Retina (tissue), 1 donor: Measurements from ENCODE around the gene MPZL3.
"Not testable (repeated sequence)": the region's sequence is repeated elsewhere in the genome, so short reads cannot be mapped to it uniquely, and the experiment has no call there.

Experiments
- DNase-seq: peaks from one replicate; pipeline ENCODE4 v3.0.0-alpha.2; 2016

MPZL3 gene

DNA sequence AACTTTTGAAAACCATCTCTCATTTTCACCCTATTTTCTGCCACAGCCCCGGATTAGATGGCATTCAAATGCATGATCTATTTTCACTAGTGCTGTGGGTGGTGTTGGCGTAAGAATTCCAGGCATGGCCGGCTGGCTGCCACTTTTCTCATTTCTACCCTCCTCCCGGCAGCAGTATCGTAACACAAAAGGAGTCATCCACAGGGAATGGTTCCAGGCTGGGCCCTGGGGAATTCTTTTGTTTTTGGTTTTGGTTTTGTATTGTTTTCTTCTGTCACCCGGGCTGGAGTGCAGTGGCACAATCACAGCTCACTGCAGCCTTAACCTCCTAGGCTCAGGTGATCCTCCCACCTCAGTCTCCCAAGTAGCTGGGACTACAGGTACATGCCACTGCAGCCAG is 41.2 kb downstream of the MPZL3 start:
- no peak for DNase-seq

DNA sequence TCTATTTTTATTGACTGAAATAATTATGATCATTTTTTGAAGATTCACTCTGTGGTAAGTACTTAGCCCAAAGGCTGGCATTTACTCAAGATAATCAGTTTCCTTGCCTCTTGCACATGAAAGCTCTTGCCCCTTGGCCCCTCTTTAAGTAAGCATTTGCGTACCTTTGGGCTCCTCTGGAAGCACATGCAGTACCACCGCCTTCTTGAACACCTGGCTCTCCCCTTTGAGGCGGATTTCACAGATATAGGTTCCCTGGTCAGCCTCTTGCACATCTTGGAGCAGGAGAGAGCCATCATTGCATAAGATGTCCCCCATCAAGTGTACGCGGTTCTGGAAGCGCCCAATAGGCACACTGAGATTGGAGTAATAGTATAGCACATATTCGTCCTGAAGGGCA is 41.8 kb downstream of the MPZL3 start:
- DNase-seq: no peak

DNA sequence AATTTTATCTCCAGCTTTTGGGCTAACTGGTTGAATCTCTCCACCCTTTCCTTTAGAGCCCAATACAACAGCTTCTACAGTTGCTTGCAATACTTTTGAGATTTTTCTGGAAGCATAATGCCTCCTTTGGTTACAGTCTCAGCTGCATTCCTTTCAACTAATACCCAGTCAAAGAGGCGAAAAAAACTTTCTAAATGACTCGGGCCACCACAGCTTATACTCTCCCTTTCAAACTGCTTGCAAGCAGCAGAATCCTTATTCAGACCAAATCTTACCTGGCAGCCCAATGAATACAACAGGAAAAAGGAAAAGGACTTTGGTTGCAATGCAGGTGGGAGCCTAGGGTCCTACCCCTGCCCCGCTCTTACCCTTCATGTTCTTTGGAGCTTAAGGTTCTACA is 43.1 kb downstream of the MPZL3 start:
- DNase-seq: no peak

DNA sequence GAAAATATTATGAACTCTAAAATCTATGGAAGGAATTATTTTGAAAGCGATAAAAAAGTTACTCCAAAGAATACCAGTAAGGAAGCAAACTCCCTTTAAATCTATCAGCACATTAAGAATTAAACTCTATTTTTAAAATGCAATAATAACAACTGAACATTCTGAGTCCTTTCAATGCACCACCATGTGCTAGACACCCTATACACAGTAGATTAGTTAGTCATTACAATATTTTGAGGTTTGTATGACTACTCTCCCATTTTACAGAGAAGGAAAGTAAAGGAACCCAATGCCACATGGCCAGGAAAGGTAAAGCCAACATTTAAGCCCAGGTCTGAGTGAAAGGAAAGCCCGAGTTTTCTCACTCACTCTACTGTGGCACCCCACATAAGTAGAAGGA is 45.1 kb downstream of the MPZL3 start:
- DNase-seq: no peak

DNA sequence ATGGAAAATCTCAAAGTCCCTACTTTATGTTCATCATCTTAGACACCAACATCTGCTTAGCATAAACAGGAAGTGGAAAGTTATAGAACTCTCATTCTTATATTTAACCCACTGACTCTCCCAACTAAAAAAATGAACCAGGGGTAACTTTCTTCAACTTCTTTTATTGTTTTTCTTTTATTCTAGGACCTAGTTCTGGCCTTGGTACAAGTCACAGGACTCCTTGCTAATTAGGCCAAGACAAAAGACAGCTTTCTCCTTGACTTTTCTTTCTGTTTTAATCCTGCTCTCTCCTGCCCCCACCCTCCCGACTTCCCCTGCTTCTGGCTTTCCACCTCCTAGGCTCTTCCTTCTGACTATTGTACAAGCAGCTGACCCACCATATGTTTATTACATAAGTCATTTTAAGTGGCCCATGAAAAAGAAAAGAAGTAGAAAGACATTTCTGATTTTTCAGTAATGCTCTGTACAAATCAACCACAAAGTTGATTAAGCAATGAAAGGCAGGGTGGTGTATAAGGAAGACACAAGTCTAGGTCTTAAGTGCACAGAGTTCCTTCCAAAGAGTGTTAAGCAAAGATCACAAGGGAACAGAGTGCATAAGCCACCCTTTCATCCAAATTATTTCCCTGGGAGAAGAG is 45.7 kb downstream of the MPZL3 start:
- no peak for DNase-seq

DNA sequence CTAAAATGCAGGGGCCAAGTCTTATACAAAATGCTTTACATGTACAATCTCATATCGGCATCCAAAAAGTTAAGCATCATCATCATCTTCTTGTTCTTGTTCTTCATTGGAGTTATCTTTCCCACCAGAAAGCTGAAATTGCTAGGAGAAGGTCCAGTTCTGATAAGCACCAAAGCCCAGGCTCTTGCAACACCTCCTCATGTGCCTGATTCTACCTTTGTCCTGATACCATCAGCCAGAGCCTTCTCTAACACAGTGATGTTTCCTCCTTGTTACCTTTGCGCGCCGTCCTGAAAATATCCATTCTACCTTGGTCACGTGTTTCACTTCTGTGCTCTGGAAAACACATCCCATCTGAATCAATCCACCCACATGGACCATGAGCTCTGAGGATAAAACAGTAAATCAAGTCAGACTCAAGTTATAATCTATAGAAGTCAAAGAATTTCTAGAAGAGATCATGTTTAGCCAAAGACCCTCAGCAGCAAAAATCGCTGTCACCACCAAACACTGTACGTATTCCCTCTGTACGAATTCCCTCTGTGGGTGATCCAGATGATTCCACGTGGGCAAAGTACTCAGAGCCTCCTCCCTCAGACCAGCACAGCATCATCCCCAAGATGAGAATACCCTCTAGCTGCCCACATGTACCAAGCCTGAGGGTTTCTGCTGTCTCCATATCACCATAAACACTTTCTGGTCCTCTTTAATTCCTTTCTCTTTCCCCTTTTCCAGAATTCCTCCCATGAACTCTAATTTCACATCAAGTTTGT is 46.4 kb downstream of the MPZL3 start:
- DNase-seq: no peak

DNA sequence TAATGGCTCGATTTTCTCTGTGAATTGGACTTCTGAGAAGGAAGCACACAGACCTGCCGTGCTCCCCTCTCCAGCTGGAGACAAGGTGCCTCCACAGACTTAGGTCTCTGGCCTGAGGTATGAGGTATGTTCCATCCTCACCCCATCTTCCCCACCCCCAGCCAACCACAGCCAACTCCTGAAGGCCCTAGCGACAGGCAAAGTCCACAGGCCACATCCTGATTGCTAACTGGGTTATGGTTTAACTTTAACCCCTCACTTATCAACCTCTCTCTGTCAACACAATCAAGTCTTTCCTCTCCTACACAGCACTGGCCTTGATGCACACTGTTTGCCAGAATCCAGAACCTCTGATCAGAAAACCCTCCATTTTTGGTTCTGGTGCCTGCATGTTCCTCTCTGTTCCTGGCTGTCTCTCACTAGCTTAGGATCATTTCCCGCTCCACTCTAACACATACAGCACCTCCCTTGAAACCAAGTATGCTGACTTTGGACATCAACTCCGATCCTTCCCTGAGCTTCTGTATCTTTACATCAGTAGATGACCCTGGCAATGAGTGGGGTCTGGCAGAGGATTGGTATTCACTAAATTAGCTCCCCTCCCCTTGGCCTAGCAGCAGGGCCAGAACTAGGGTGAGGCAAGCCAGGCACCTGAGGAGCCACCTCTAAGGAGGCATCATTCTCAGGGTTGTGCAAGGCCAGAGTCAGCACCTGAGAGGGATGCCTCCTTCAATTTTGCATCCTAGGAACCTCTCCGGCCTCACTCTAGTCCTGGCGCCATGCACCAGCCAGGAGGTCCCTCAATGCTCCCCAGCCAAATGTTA is 49.4 kb downstream of the MPZL3 start:
- no peak for DNase-seq

DNA sequence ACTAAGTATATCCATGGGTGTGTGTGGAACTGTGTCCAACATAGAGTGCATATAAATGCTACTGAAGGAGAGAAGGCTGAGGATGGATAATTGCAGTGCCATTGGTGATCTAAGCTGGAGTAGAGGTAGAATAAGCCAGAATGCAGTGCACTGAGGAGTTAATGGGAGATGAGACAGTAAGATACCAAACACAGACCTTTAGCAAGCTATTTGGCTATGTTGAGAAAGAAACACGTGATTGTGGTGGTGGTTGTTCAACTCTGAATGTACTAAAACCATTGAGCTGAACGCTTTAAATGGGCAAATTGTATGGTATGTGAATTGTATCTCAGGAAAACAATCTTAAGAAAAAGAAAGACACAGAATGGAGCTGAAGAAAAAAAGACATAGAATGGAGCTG is 50.2 kb downstream of the MPZL3 start:
- DNase-seq: no peak

DNA sequence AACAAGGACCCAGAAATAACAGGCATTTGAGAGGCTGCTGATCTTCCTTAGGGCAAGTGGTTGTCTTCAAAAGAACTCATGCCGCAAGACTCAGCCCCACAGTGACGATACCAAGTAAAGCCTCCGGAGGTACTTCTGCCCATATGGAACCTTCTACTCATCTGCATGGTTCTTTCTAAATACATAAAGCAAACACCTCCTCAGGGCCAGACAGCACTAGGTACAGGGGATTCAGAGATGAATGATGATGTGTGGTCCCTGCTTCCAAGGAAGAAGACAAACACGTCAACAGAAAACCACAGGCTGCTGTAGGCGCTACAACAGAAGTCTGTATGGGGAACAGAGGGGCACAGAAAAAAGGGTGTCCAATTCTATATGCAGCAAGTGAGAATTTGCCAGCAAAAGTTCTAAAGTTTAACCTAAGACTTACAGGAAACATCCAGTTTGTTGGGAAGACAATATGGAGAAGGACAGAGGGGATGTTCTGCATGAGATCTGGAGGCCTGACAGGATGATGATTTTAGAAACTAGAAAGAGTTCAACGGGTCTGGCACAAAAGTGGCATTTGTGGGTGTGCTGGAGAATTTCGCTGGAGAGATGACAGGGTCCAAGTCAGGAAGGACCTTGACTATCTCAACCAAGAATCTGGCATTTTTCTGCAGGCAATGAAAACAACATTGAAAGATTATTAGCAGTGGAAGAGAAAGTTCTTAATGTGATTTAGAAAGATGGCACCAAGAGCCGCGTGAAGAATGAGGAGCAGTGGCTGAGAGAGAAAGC is 51.1 kb downstream of the MPZL3 start:
- no peak for DNase-seq

DNA sequence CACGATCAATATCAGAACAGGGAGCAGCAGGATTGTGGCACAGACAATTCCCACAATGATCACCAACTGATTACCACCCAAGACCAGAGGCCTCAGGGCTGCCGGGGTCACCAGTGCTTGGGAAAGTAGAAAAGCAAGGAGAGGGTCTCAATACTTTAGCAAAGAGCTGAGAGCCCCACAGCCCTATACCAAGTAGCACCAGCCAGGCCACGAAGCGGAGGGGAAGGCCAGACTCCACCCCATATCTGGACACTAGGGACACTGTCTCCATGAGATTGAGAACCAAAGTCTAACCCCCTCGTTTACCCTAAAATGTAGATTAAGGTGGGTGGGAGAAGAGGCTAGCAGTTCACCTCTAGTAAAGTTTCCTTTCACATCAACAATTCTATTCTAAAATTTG is 51.7 kb downstream of the MPZL3 start:
- DNase-seq: no peak

DNA sequence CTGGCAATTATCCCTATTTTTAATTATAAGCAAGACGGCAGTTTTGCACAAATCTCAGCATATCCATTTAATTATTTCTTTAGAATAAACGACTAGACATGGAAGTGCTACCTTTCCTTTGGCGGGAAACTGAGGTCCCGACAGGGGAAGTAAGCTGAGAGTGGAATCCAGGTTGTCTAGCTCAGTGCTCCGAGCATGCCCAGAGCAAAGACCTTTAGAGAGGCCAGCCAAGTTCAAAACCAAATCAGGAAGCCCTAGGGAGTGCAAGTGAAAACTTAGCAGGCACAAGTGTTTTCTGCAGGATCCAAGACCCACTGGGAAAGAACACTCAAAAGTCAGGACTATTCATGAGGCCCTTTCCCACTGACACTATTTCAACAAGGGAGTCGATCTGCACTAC is 53.0 kb downstream of the MPZL3 start:
- DNase-seq: no peak

DNA sequence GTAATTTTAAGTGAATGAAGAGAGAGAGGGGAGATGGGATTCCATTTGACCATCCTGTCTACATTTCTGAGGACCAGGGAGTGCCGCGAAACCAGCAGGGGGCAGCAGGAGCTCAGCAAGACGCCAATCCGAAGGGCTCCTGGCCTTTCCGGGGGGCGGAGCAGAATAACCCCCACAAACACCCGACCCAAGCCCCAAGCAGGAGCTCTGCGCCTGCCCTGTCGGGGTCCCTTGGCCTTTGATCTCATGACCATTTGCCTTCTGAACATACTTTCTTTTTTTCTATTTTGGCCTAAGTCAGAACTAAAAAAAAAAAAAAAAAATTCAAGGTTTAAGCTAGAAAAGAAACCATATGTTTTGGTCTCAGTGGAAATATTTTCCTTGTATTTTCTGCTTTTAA is 53.8 kb downstream of the MPZL3 start:
- peak; percentile 68 for DNase-seq

DNA sequence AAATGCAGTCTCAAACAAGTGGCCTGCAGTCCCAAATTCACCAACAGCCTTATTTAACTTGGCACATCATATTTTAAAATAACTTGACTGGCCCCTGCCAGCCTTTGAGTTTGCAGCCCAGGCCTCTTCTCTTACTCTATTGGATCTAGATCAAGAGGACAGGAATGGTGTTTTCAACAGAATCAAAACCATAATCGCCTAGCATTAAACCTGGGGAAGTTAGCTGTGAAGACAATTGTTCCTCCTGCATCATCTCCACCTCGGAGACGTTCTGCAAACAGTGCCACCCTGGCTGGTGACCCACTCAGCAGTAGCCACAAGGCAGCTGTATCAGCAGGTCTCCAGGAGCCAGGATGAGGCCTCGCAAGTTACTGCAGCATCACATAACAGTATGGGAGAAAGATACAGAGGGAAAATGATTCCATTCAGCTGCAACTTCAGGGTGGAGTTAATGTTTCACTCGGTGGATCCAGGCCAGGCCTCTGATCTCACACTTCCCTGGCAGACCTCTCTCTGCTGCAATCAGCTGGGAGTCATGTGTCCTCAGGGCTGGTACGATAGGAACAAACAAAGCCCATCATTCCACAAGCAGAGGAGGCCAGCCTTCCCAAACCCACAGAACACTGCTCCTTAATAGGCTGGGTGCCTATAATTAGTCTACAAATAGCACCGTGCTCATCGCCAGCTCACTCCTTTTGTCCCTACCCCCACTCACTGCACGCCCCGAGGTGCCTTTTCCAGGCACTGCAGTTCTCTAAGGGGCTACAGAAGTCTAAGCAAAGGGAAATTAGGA is 57.1 kb downstream of the MPZL3 start:
- DNase-seq: no peak

DNA sequence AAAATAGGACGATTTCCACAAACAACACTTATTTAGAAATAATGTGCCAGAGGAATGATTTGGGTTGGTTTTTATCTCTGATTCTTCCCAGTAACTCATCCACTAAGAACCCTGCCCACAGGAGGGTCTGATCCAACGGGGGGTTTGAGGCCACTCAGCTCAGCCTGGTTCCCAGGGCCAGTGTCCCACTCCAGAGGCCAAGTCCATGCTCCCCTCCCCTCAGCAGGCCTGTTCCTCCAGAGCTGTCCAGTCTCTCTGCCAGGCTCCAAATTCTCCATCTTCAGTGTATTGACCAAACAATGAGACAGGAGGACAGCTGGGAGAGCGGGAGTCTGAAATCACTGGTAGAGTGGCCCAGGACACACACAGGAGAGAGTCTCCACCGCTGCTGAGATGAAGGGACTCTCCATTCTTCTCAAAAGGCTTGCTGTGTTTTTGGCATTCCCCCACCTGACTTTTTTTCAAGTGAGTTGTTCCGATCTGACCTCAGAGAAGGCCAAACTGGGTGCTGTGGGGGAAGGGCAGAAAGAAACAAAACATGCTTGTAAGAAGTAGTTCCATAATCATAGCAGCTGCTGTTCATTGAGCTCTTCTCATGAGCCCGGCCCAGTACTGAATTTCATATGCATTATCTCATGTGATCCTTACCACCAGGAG is 58.1 kb downstream of the MPZL3 start:
- no peak for DNase-seq

DNA sequence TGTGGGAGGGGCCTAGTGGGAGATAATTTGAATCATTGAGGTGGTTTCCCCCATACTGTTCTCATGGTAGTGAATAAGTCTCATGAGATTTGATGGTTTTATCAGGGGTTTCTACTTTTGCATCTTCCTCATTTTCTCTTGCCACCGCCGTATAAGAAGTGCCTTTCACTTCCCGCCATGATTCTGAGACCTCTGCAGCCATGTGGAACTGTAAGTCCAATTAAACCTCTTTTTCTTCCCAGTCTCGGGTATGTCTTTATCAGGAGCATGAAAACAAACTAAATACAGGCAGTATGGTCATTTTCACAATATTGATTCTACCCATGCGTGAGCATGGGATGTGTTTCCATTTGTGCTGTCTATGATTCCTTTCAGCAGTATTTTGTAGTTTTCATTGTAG is 59.3 kb downstream of the MPZL3 start:
- DNase-seq: not testable (repeated sequence)

DNA sequence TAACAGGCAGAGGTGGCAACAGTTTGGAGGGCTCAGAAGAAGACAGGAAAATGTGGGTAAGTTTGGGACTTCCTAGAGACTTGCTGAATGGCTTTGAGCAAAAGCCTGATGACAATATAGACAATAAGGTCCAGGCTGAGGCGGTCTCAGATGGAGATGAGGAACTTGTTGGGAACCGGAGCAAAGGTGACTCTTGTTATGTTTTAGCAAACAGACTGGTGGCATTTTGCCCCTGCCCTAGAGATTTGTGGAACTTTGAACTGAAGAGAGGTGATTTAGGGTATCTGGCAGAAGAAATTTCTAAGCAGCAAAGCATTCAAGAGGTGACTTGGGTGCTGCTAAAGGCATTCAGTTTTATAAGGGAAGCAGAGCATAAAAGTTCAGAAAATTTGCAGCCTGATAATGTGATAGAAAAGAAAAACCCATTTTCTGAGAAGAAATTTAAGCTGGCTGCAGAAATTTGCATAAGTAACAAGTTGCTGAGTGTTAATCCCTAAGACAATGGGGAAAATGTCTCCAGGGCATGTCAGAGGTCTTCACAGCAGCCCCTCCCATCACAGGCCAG is 61.1 kb downstream of the MPZL3 start:
- not testable (repeated sequence) for DNase-seq

DNA sequence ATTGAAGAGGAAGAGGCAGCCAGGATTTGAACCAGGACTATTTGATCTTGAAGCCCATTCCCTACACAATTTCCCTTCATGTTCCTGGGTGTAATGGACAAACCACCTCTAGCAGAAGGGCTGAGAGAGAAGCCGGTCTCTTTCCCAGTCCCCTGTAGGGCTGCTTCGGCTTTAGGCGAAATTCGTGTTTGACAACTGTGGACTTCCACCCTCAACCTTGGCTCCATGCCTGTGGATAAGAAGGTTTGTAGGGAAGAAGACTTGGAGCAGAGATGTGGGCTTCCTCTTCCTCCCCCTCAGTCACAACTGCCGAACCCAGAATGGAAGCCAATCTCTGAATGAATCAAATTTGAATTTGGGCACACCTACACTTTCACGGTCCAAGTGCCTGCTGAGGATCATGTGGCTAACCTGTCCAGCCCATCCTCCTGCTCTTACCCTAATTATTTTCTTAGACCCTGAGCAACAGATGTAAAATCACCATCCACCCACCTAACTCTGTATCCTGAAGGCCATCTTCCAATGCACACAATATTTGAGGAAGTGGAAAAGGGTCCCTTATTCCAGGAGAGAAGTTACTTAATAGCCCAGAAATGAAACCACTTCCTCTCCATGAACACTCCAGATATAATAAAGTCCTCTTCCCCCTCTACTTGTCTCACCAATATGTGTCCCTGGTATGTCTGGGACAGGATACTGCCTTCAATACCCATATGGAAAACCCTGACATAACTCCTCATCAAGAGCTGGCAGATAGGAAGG is 65.6 kb downstream of the MPZL3 start:
- no peak for DNase-seq

DNA sequence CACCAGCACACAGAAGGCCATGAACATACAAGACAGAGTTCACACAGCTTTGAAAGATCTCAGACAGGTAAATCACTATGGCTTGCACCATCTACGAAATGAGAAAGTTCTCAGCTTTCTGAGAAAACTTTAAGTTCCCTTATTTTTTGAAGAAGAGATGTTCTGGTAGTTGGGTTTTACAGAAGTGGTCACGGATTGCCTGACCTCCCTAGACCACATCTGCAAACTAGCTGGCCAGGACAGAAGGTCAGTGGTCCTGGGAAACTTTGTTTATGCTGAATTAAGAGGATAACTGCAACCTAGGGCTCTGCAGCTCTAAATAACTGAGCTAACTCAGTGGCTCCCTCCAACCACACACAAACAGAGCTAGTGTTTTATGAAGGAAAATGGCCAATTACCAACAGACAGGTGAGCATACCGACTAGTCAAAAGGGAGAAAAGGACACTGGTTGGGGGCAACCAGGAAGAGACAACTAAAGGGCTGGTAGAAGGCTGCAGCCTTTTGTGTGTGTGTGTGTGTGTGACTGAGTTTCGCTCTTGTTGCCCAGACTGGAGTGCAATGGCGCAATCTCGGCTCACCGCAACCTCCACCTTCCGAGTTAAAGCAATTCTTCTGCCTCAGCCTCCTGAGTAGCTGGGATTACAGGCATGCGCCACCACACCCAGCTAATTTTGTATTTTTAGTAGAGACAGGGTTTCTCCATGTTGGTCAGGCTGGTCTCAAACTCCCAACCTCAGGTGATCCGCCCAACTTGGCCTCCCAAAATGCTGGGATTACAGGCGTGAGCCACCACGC is 67.2 kb downstream of the MPZL3 start:
- DNase-seq: no peak

DNA sequence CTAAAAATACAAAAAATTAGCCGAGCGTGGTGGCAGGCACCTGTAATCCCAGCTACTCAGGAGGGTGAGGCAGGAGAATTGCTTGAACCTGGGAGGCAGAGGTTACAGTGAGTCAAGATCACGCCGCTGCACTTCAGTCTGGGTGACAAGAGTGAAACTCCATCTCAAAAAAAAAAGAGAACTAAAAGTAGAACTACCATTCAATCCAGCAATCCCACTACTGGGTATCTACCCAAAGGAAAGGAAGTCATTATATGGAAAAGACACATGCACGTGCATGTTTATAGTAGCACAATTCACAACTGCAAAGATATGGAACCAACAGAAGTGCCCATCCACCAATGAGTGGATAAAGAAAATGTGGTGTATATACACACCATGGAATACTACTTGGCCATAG is 68.5 kb downstream of the MPZL3 start:
- not testable (repeated sequence) for DNase-seq

DNA sequence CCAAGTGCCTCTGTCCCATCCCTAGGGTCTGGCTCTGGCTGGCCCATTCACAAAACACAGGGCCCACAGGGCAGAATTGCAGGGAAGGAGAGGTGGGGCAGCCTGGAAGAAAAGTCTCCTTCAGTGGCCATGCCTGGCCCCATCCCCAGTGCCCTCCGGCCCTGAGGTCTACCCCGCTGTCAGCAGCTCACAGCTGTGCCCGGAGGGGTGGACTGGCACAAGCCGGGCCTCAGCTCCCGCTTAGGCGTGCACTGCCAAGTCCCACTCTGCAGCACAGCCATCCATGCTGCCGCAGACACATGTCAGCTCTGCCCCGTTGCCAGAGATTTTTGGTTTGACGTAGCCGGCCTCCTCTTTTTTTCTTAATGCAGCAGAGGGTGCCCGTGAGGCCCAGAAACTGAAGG is 71.9 kb downstream of the MPZL3 start:
- DNase-seq: peak; percentile 75
